ENCODE data around the gene DGCR2.

Gene DGCR2

GRCh38 chr22:19146215-19146968 lies 24.2 kb upstream of the DGCR2 start:
- no peak for DNase-seq

GRCh38 chr22:19143967-19144400 lies 21.8 kb upstream of the DGCR2 start:
- no peak for DNase-seq

- DNase-seq: no peak
Measured at GRCh38 chr22:19143212-19143611, 21.0 kb upstream of the DGCR2 start.

GRCh38 chr22:19142394-19142793 lies 20.2 kb upstream of the DGCR2 start:
- no peak for DNase-seq

GRCh38 chr22:19139974-19140373 lies 17.8 kb upstream of the DGCR2 start:
- DNase-seq: no peak

- DNase-seq: no peak
Measured at GRCh38 chr22:19139001-19139356, 16.8 kb upstream of the DGCR2 start.

- DNase-seq: no peak
Measured at GRCh38 chr22:19138217-19139000, 16.2 kb upstream of the DGCR2 start.

GRCh38 chr22:19137384-19138216 lies 15.4 kb upstream of the DGCR2 start:
- no peak for DNase-seq

- DNase-seq: no peak
Measured at GRCh38 chr22:19136915-19137314, 14.7 kb upstream of the DGCR2 start.

- DNase-seq: no peak
Measured at GRCh38 chr22:19134874-19135273, 12.7 kb upstream of the DGCR2 start.

- DNase-seq: no peak
Measured at GRCh38 chr22:19134176-19134831, 12.1 kb upstream of the DGCR2 start.

GRCh38 chr22:19133561-19133960 lies 11.3 kb upstream of the DGCR2 start:
- no peak for DNase-seq

GRCh38 chr22:19132693-19133400 lies 10.6 kb upstream of the DGCR2 start:
- DNase-seq: no peak

GRCh38 chr22:19132153-19132552 lies 9.9 kb upstream of the DGCR2 start:
- no peak for DNase-seq

- DNase-seq: no peak
Measured at GRCh38 chr22:19131685-19132015, 9.4 kb upstream of the DGCR2 start.

GRCh38 chr22:19130959-19131684 lies 8.9 kb upstream of the DGCR2 start, which contains the start of gene TSSK2:
Gene TSSK2, plus strand, starts transcription at chr22:19131308. Its CDS starts 92 bp downstream, at chr22:19131400.
- no peak for DNase-seq

- no peak for DNase-seq
Measured at GRCh38 chr22:19129871-19130270, 7.7 kb upstream of the DGCR2 start.

- DNase-seq: no peak
Measured at GRCh38 chr22:19128946-19129727, 6.9 kb upstream of the DGCR2 start.

GRCh38 chr22:19128009-19128401 lies 5.8 kb upstream of the DGCR2 start:
- no peak for DNase-seq

- DNase-seq: no peak
Measured at GRCh38 chr22:19127329-19128008, 5.3 kb upstream of the DGCR2 start.
